HCT116 (cell line): ENCODE results near the gene ACSL3. TPM values are rescaled to one million over a fixed set of nuclear protein-coding genes. Genes with fewer than 3 reads are reported as not detected.

ENCODE experiments used
- ATAC-seq: fragments of 200-7000 bp; cut with Tn5 transposase; 2 replicates; pipeline ENCODE4 v1.9.1; 2020; ENCODE audit warnings: mild to moderate bottlenecking, moderate library complexity
- BruUV-seq: library from RNA; stranded (reverse); fragments of 400-500 nt; replicated peaks from 2 replicates; lab custom pipeline; 2021; lab: Mats Ljungman, UMichigan
- CTCF ChIA-PET: fragments of 300-600 bp; sonication (Branson Sonifier 250); formaldehyde crosslinking; loops from one replicate; lab custom pipeline; 2021; ENCODE audit warnings: antibody characterized with exemption; lab: Charles Lee
- POLR2A ChIA-PET: fragments of 300-600, 350-600 bp; sonication (Branson Sonifier 250); formaldehyde crosslinking; loops from one replicate; lab custom pipeline; 2021; ENCODE audit warnings: antibody characterized with exemption; lab: Charles Lee
- RAD21 ChIA-PET, 2 experiments: fragments of 300-600 bp; sonication (Branson Sonifier 250); formaldehyde crosslinking; loops; one replicate each; lab custom pipeline; 2023; ENCODE audit warnings: low total read pairs in 2 of 2; ENCODE audit not compliant: uncharacterized antibody in 2 of 2, unreplicated experiment in 2 of 2, low non-redundant PET in 1 of 2; lab: Charles Lee
- DNase-seq: peaks from one replicate; pipeline ENCODE4 v3.0.0-alpha.2; 2010; ENCODE audit warnings: low read depth, low spot score
- H2AFZ ChIP-seq: fragments of 200-600 bp; shearing (Covaris generic), sonication (generic); 2 replicates; pipeline ENCODE4 v1.6.1; 2017; ENCODE audit warnings: low read depth, mixed run types, mixed read lengths, antibody characterized with exemption, low read length; ENCODE audit not compliant: poor library complexity, severe bottlenecking
- H3K27ac ChIP-seq: 2 replicates; pipeline ENCODE4 v1.5.1; 2012; ENCODE audit warnings: low read depth, low read length
- H3K27me3 ChIP-seq: fragments of 200-600 bp; sonication (generic); 2 replicates; pipeline ENCODE4 v1.6.1; 2016; ENCODE audit warnings: mixed run types, low read length, mixed read lengths; ENCODE audit not compliant: insufficient read depth
- H3K36me3 ChIP-seq, 2 experiments: fragments of 200-500 bp in 1 of 2; fragments of 200-600 bp in 1 of 2; sonication (Bioruptor generic) in 1 of 2; sonication (generic) in 1 of 2; 2 replicates each; pipeline versions ENCODE4 v1.5.1 to v1.6.1; 2014 to 2016; ENCODE audit warnings: low read length in 2 of 2, inconsistent platforms in 1 of 2, mixed read lengths in 1 of 2, mixed run types in 1 of 2; ENCODE audit not compliant: insufficient read depth in 2 of 2, control insufficient read depth in 1 of 2
- H3K4me1 ChIP-seq, 2 experiments: fragments of 200-600 bp in 1 of 2; sonication (generic) in 1 of 2; 2 replicates each; pipeline versions ENCODE4 v1.5.1 to v1.6.1; 2012 to 2017; ENCODE audit warnings: low read length in 2 of 2, inconsistent platforms in 1 of 2, mild to moderate bottlenecking in 1 of 2, mixed read lengths in 1 of 2, mixed run types in 1 of 2, moderate library complexity in 1 of 2; ENCODE audit not compliant: insufficient read depth in 2 of 2, control insufficient read depth in 1 of 2
- H3K4me2 ChIP-seq: fragments of 200-600 bp; sonication (generic); 2 replicates; pipeline ENCODE4 v1.6.1; 2017; ENCODE audit warnings: mixed run types, low read length, mixed read lengths
- H3K4me3 ChIP-seq, 2 experiments: fragments of 200-600 bp in 1 of 2; sonication (generic) in 1 of 2; replicated peaks in 1 of 2; 2 replicates each; pipeline ENCODE4 v1.5.1; 2011 to 2016; ENCODE audit warnings: low read length in 2 of 2, control low read depth in 1 of 2, low read depth in 1 of 2, mild to moderate bottlenecking in 1 of 2, mixed read lengths in 1 of 2, mixed run types in 1 of 2
- H3K79me2 ChIP-seq: fragments of 200-600 bp; sonication (generic); 2 replicates; pipeline ENCODE4 v1.6.1; 2017; ENCODE audit warnings: mild to moderate bottlenecking, mixed run types, low read length, moderate library complexity, mixed read lengths; ENCODE audit not compliant: insufficient read depth
- H3K9ac ChIP-seq: fragments of 200-600 bp; sonication (generic); 2 replicates; pipeline ENCODE4 v1.6.1; 2016; ENCODE audit warnings: low read length, mixed read lengths
- H3K9me2 ChIP-seq: fragments of 200-600 bp; sonication (generic), shearing (Covaris generic); 2 replicates; pipeline ENCODE4 v1.6.1; 2017; ENCODE audit warnings: mixed run types, mild to moderate bottlenecking, moderate library complexity; ENCODE audit not compliant: insufficient read depth
- H3K9me3 ChIP-seq, 2 experiments: fragments of 200-500 bp in 1 of 2; fragments of 200-600 bp in 1 of 2; sonication (Bioruptor generic) in 1 of 2; sonication (generic) in 1 of 2; 2 replicates each; pipeline ENCODE4 v1.6.1; 2014 to 2017; ENCODE audit warnings: low read length in 2 of 2, mixed read lengths in 2 of 2, inconsistent platforms in 1 of 2, low read depth in 1 of 2, mild to moderate bottlenecking in 1 of 2, mixed run types in 1 of 2, moderate library complexity in 1 of 2; ENCODE audit not compliant: control insufficient read depth in 1 of 2, insufficient read depth in 1 of 2
- H4K20me1 ChIP-seq: fragments of 200-600 bp; sonication (generic), shearing (Covaris generic); 2 replicates; pipeline ENCODE4 v1.6.1; 2017; ENCODE audit warnings: mixed run types, mild to moderate bottlenecking, moderate library complexity; ENCODE audit not compliant: insufficient read depth
- ATF3 ChIP-seq: IDR thresholded peaks from 2 replicates; pipeline ENCODE4 v1.6.1; 2012
- CTCF ChIP-seq, 3 experiments: fragments of 200-600 bp in 1 of 3; sonication (generic) in 1 of 3; IDR thresholded peaks in 2 of 3; conservative IDR thresholded peaks in 1 of 3; 2 replicates each; pipeline ENCODE4 v1.5.1; 2012 to 2017; ENCODE audit warnings: low read depth in 2 of 3, low read length in 2 of 3, antibody characterized with exemption in 1 of 3, borderline replicate concordance in 1 of 3, control low read depth in 1 of 3, mild to moderate bottlenecking in 1 of 3, mixed read lengths in 1 of 3, mixed run types in 1 of 3, moderate library complexity in 1 of 3; ENCODE audit not compliant: insufficient read depth in 1 of 3
- EGR1 ChIP-seq: IDR thresholded peaks from 2 replicates; pipeline ENCODE4 v1.6.1; 2012; ENCODE audit warnings: low read depth
- EZH2 ChIP-seq: fragments of 200-600 bp; sonication (generic); IDR thresholded peaks from 2 replicates; pipeline ENCODE4 v1.6.1; 2017; ENCODE audit warnings: antibody characterized with exemption, mixed run types
- EZH2phosphoT487 ChIP-seq: fragments of 200-600 bp; IDR thresholded peaks from 2 replicates; pipeline ENCODE4 v1.6.1; 2018; ENCODE audit warnings: antibody characterized with exemption, borderline replicate concordance
- FOSL1 ChIP-seq: IDR thresholded peaks from 2 replicates; pipeline ENCODE4 v1.6.1; 2012; ENCODE audit warnings: low read depth
- JUND ChIP-seq: IDR thresholded peaks from 2 replicates; pipeline ENCODE4 v1.6.1; 2012
- POLR2A ChIP-seq: IDR thresholded peaks from 2 replicates; pipeline ENCODE4 v1.7.0; 2011; ENCODE audit warnings: borderline replicate concordance; ENCODE audit not compliant: insufficient read depth, insufficient read length; ENCODE audit errors: extremely low read depth
- POLR2AphosphoS5 ChIP-seq: IDR thresholded peaks from 2 replicates; pipeline ENCODE4 v1.6.1; 2011; ENCODE audit warnings: mild to moderate bottlenecking, low read depth, low read length, moderate library complexity
- SIN3A ChIP-seq: IDR thresholded peaks from 2 replicates; pipeline ENCODE4 v1.6.1; 2012; ENCODE audit warnings: low read depth
- YY1 ChIP-seq: IDR thresholded peaks from 2 replicates; pipeline ENCODE4 v1.6.1; 2011; ENCODE audit warnings: low read length, low read depth, moderate library complexity, mild to moderate bottlenecking; ENCODE audit not compliant: insufficient replicate concordance; ENCODE audit errors: extremely low read depth
- ZBTB33 ChIP-seq: IDR thresholded peaks from 2 replicates; pipeline ENCODE4 v1.6.1; 2011; ENCODE audit warnings: mild to moderate bottlenecking, low read length, moderate library complexity; ENCODE audit not compliant: insufficient replicate concordance; ENCODE audit errors: extremely low read depth
- ZFX ChIP-seq: fragments of 450-650 bp; IDR thresholded peaks from 2 replicates; pipeline ENCODE4 v1.6.1; 2017
- ZNF274 ChIP-seq: fragments of 200-500 bp; sonication (Bioruptor generic); IDR thresholded peaks from 2 replicates; pipeline ENCODE4 v1.6.1; 2014; ENCODE audit warnings: mild to moderate bottlenecking, low read depth, low read length, inconsistent platforms
- intact Hi-C: fragments of 100-400 bp; cut with micrococcal nuclease; formaldehyde crosslinking; loops from 2 replicates; pipeline ENCODE4 v1.10.0; 2022
- total RNA-seq: library from RNA; stranded (reverse); gene quantifications from one replicate; pipeline ENCODE4 v1.2.1, GENCODE V29; 2021; ENCODE audit not compliant: unreplicated experiment

The ACSL3 gene
- total RNA-seq, 1 experiment from 2014 or later = 142 TPM

- H2AFZ ChIP-seq = no peak overlapping the region
- peaks cover 4% of the 10 kb centered on the region; the same call in 1 of the 2 replicates for H4K20me1 ChIP-seq
- H3K9me2 ChIP-seq = no peaks in the 10 kb centered on the region
- peaks cover 5 to 14% of the 10 kb centered on the region in 2 experiments; a peak in 3 of 4 replicates for H3K36me3 ChIP-seq
- H3K9ac ChIP-seq = no peak overlapping the region
- ChIA-PET CTCF (no interaction called here), RAD21 (no interaction called here), POLR2A (no interaction called here)
- intact Hi-C loops = no loop called here
- no TSS peak for BruUV-seq
- no peaks in the 10 kb centered on the region for H3K9me3 ChIP-seq
- ATAC-seq = no peak
- H3K4me2 ChIP-seq = no peak overlapping the region
- H3K4me1 ChIP-seq = no peaks in the 10 kb centered on the region
- H3K27me3 ChIP-seq = no peaks in the 10 kb centered on the region
- no peak overlapping the region for H3K27ac ChIP-seq
- peaks cover 91% of the 10 kb centered on the region for H3K79me2 ChIP-seq
- no peak overlapping the region for H3K4me3 ChIP-seq
- DNase-seq = no peak
- TF ChIP-seq EZH2 = no peak
- no peak for TF ChIP-seq YY1
- TF ChIP-seq POLR2A = no peak
- TF ChIP-seq, all 23 proteins: peak for 0
Observed at GRCh38 chr2:222909286-222909685, 48.5 kb downstream of the ACSL3 start.

- peaks cover 91% of the 10 kb centered on the region for H3K79me2 ChIP-seq
- H3K4me2 ChIP-seq = no peak overlapping the region
- H3K9me2 ChIP-seq = no peaks in the 10 kb centered on the region
- peaks cover 6 to 7% of the 10 kb centered on the region in 2 experiments for H3K36me3 ChIP-seq
- H4K20me1 ChIP-seq = peaks cover 17% of the 10 kb centered on the region; the same call in 1 of the 2 replicates
- H3K9ac ChIP-seq = no peak overlapping the region
- no peaks in the 10 kb centered on the region for H3K9me3 ChIP-seq
- ChIA-PET POLR2A (no interaction called here), RAD21 (no interaction called here)
- TF ChIP-seq POLR2AphosphoS5 (no peak), SIN3A (no peak), EZH2phosphoT487 (no peak), CTCF (IDR thresholded peaks at IDR 0.05 in 2 of 3, conservative IDR thresholded peaks at IDR 0.05 in 1 of 3; ENCODE audit: borderline replicate concordance in 1 of 3, insufficient read depth in 1 of 3, low read depth in 2 of 3, low read length in 2 of 3) (no peak), JUND (no peak), ATF3 (no peak), EGR1 (no peak), ZFX (no peak), ZNF274 (no peak), FOSL1 (no peak), ZBTB33 (no peak)
- TF ChIP-seq, all 23 proteins: peak for 0
- ATAC-seq (no peak), DNase-seq (no peak)
- no peak overlapping the region for H3K27ac ChIP-seq
- no peaks in the 10 kb centered on the region for H3K27me3 ChIP-seq
- CTCF ChIA-PET = interaction anchor here (1.6 to 2.6 kb wide), 3 partner anchors 9 to 203 kb away, joined by 4 to 13 read pairs (median 9); no protein-coding TSS in a partner anchor
- no peaks in the 10 kb centered on the region for H3K4me1 ChIP-seq
- BruUV-seq = no TSS peak
- intact Hi-C loops = no loop called here
- no peak overlapping the region for H2AFZ ChIP-seq
- H3K4me3 ChIP-seq = no peak overlapping the region
Observed at GRCh38 chr2:222912117-222912516, 51.3 kb downstream of the ACSL3 start.
